Activated T-cell treated with anti-CD3 and anti-CD28 coated beads for 48 hours (primary cell): Measurements from ENCODE around the gene THAP4.
A peak's percentile ranks its signal among the peaks of the same experiment; 100 is the strongest.
"Not testable (repeated sequence)": the region's sequence is repeated elsewhere in the genome, so short reads cannot be mapped to it uniquely, and the experiment has no call there.

Experiments
- DNase-seq: peaks from one replicate; pipeline ENCODE4 v3.0.0-alpha.2; 2020; ENCODE audit warnings: low read depth

The THAP4 gene

GRCh38 chr2:241612156-241613016, 24.6 kb downstream of the THAP4 start:
- no peak for DNase-seq

- DNase-seq = no peak
These were observed 25.9 kb downstream of the THAP4 start for GRCh38 chr2:241611062-241611461.

- peak; percentile 93 for DNase-seq
These were observed 26.8 kb downstream of the THAP4 start for GRCh38 chr2:241609859-241610793.

GRCh38 chr2:241608881-241609280, 28.1 kb downstream of the THAP4 start:
- no peak for DNase-seq

- no peak for DNase-seq
These were observed 29.6 kb downstream of the THAP4 start for GRCh38 chr2:241607162-241607885.

- DNase-seq = no peak
These were observed 30.8 kb downstream of the THAP4 start for GRCh38 chr2:241606186-241606585.

GRCh38 chr2:241603686-241604085, 33.3 kb downstream of the THAP4 start:
- no peak for DNase-seq

GRCh38 chr2:241602720-241603119, 34.2 kb downstream of the THAP4 start:
- DNase-seq = no peak

GRCh38 chr2:241601841-241602240, 35.1 kb downstream of the THAP4 start:
- DNase-seq = no peak

GRCh38 chr2:241599615-241600014, 37.3 kb downstream of the THAP4 start:
- no peak for DNase-seq

GRCh38 chr2:241598487-241598886, 38.5 kb downstream of the THAP4 start:
- no peak for DNase-seq

- DNase-seq = no peak
These were observed 38.9 kb downstream of the THAP4 start for GRCh38 chr2:241598061-241598460.

- no peak for DNase-seq
These were observed 39.4 kb downstream of the THAP4 start for GRCh38 chr2:241597561-241597960.

- DNase-seq = no peak
These were observed 41.3 kb downstream of the THAP4 start for GRCh38 chr2:241595600-241596140.

- no peak for DNase-seq
These were observed 43.7 kb downstream of the THAP4 start for GRCh38 chr2:241593271-241593670.

GRCh38 chr2:241592126-241592845, 44.7 kb downstream of the THAP4 start:
- no peak for DNase-seq

- DNase-seq = not testable (repeated sequence)
These were observed 46.2 kb downstream of the THAP4 start for GRCh38 chr2:241590496-241591455.

- DNase-seq = not testable (repeated sequence)
These were observed 47.1 kb downstream of the THAP4 start for GRCh38 chr2:241589863-241590262.

GRCh38 chr2:241586564-241587264, 50.2 kb downstream of the THAP4 start:
- DNase-seq = no peak
